B cell (primary cell): ENCODE results near the gene SNRPD1. TPM values are rescaled to one million over a fixed set of nuclear protein-coding genes. Genes with fewer than 3 reads are reported as not detected.

Source experiments
- ATAC-seq: fragments of 200-7000 bp; cut with Tn5 transposase; one replicate; pipeline ENCODE4 v1.10.0; 2021; ENCODE audit warnings: low read depth, mild to moderate bottlenecking, moderate number of reproducible peaks, moderate library complexity
- CTCF ChIA-PET: fragments of 350-600 bp; sonication (Branson Sonifier 250); formaldehyde crosslinking; loops from one replicate; lab custom pipeline; 2021; ENCODE audit warnings: antibody characterized with exemption, inconsistent platforms; lab: Charles Lee
- POLR2A ChIA-PET: fragments of 350-600 bp; sonication (Branson Sonifier 250); formaldehyde crosslinking; loops from one replicate; lab custom pipeline; 2021; ENCODE audit warnings: antibody characterized with exemption; lab: Charles Lee
- DNase-seq: peaks from one replicate; pipeline ENCODE4 v3.0.0; 2013
- H2AFZ ChIP-seq: 2 replicates; pipeline ENCODE4 v1.6.1; 2012; ENCODE audit warnings: mild to moderate bottlenecking, low read depth, low read length; ENCODE audit not compliant: insufficient read depth, poor library complexity, severe bottlenecking
- H3K27ac ChIP-seq, 2 donors: 1 replicate in 1 of 2; 2 replicates in 1 of 2; pipeline ENCODE4 v1.5.1; 2012 to 2013; ENCODE audit warnings: low read length in 2 of 2, mild to moderate bottlenecking in 2 of 2, moderate library complexity in 1 of 2
- H3K27me3 ChIP-seq, 4 experiments: fragments of 200-600 bp in 1 of 4; sonication (generic) in 1 of 4; replicated peaks in 1 of 4; 1 replicate in 2 of 4; 2 replicates in 2 of 4; pipeline versions ENCODE4 v1.6.1 to v1.7.0; 2013 to 2016; ENCODE audit warnings: low read length in 3 of 4, mild to moderate bottlenecking in 2 of 4, mixed read lengths in 1 of 4, moderate library complexity in 1 of 4; ENCODE audit not compliant: insufficient read depth in 4 of 4, control insufficient read depth in 3 of 4; ENCODE audit errors: control extremely low read depth in 1 of 4
- H3K36me3 ChIP-seq, 2 experiments: replicated peaks in 1 of 2; 1 replicate in 1 of 2; 2 replicates in 1 of 2; pipeline versions ENCODE4 v1.6.1 to v1.7.1; 2013; ENCODE audit warnings: low read length in 1 of 2; ENCODE audit not compliant: insufficient read depth in 2 of 2, control insufficient read depth in 1 of 2; ENCODE audit errors: control extremely low read depth in 1 of 2, extremely low read depth in 1 of 2
- H3K4me1 ChIP-seq, 2 donors: fragments of 200-600 bp in 1 of 2; sonication (generic) in 1 of 2; 1 replicate in 1 of 2; 2 replicates in 1 of 2; pipeline versions ENCODE4 v1.5.1 to v1.6.1; 2013 to 2017; ENCODE audit warnings: low read length in 2 of 2; ENCODE audit not compliant: control insufficient read depth in 2 of 2, insufficient read depth in 2 of 2
- H3K4me2 ChIP-seq: replicated peaks from 2 replicates; pipeline ENCODE3; 2012; ENCODE audit warnings: mild to moderate bottlenecking, low read depth, low read length; ENCODE audit not compliant: poor library complexity, severe bottlenecking
- H3K4me3 ChIP-seq, 5 experiments: fragments of 200-600 bp in 1 of 5; sonication (generic) in 1 of 5; 1 replicate in 3 of 5; 2 replicates in 2 of 5; pipeline versions ENCODE4 v1.5.1 to v1.7.0; 2011 to 2016; ENCODE audit warnings: low read length in 4 of 5, mild to moderate bottlenecking in 4 of 5, low read depth in 2 of 5, control low read depth in 1 of 5, moderate library complexity in 1 of 5; ENCODE audit not compliant: insufficient read depth in 1 of 5; ENCODE audit errors: control extremely low read depth in 1 of 5, extremely low read depth in 1 of 5
- H3K79me2 ChIP-seq: fragments of 200-600 bp; sonication (generic); one replicate; pipeline ENCODE4 v1.6.0; 2016; ENCODE audit warnings: low read length; ENCODE audit not compliant: control insufficient read depth, insufficient read depth
- H3K9ac ChIP-seq: fragments of 200-600 bp; sonication (generic); 2 replicates; pipeline ENCODE4 v1.6.1; 2017; ENCODE audit warnings: mild to moderate bottlenecking, low read length, moderate library complexity
- H3K9me3 ChIP-seq, 3 donors: one replicate each; pipeline versions ENCODE4 v1.6.1 to v1.7.1; 2013; ENCODE audit warnings: low read length in 2 of 3; ENCODE audit not compliant: control insufficient read depth in 2 of 3, insufficient read depth in 1 of 3; ENCODE audit errors: control extremely low read depth in 1 of 3
- H4K20me1 ChIP-seq: 2 replicates; pipeline ENCODE4 v1.6.0; 2012; ENCODE audit warnings: mild to moderate bottlenecking, low read length; ENCODE audit not compliant: insufficient read depth, control insufficient read depth, poor library complexity, severe bottlenecking
- H3K27ac Mint-ChIP-seq: one replicate; pipeline ENCODE4 v1.8.0; 2021; ENCODE audit warnings: mixed read lengths
- H3K27me3 Mint-ChIP-seq: one replicate; pipeline ENCODE4 v1.8.0; 2021; ENCODE audit warnings: mixed read lengths
- H3K4me1 Mint-ChIP-seq: one replicate; pipeline ENCODE4 v1.8.0; 2021; ENCODE audit warnings: mixed read lengths
- H3K4me3 Mint-ChIP-seq: one replicate; pipeline ENCODE4 v1.8.0; 2021; ENCODE audit warnings: mixed read lengths
- H3K9me3 Mint-ChIP-seq: one replicate; pipeline ENCODE4 v1.8.0; 2022; ENCODE audit warnings: mixed read lengths; ENCODE audit not compliant: insufficient read depth
- CTCF ChIP-seq: fragments of 200-600 bp; IDR thresholded peaks from one replicate; pipeline ENCODE4 v1.8.0; 2022; ENCODE audit warnings: antibody characterized with exemption, mild to moderate bottlenecking
- EZH2 ChIP-seq: IDR thresholded peaks from 2 replicates; pipeline ENCODE4 v1.6.1; 2012; ENCODE audit warnings: borderline replicate concordance, low read depth, mild to moderate bottlenecking, moderate library complexity, low read length; ENCODE audit not compliant: insufficient read depth, poor library complexity, severe bottlenecking
- WGBS: methylation state at CpG from one replicate; pipeline ENCODE4 v1.1.5; 2013; ENCODE audit warnings: missing lambda C conversion rate; ENCODE audit not compliant: insufficient coverage; 5-methylcytosine and 5-hydroxymethylcytosine counted together
- intact Hi-C: fragments of 100-400 bp; cut with micrococcal nuclease; formaldehyde crosslinking; loops from one replicate; pipeline ENCODE4 v1.10.0; 2022
- polyA plus RNA-seq: library from polyadenylated mRNA; depleted of rRNA; stranded (reverse); fragments of >200 nt; gene quantifications from 2 replicates; pipeline ENCODE4 v1.2.3, GENCODE V29; 2012
- total RNA-seq, 2 donors: library from RNA; stranded (reverse); fragments of 120-200 nt in 1 of 2; gene quantifications; 1 replicate in 1 of 2; 2 replicates in 1 of 2; pipeline versions ENCODE4 v1.2.3 to v1.2.4, GENCODE V29; 2013 to 2022

SNRPD1 gene
- total and polyA plus RNA-seq, 2 donors (not counting 1 experiment from before 2014, with no cell fraction given): 3.0 to 23.9 TPM

GRCh38 chr18:21663578-21663977, 51.5 kb downstream of the SNRPD1 start:
- no peak overlapping the region for H2AFZ ChIP-seq
- TF ChIP-seq CTCF (no peak), EZH2 (no peak)
- no peaks in the 10 kb centered on the region for H3K9me3 ChIP-seq
- H3K9ac ChIP-seq: no peak overlapping the region
- no peak overlapping the region for H3K27ac ChIP-seq
- no peaks in the 10 kb centered on the region for H3K79me2 ChIP-seq
- H3K27me3 Mint-ChIP-seq: no peaks in the 10 kb centered on the region
- POLR2A ChIA-PET: no interaction called here
- DNase-seq (no peak), ATAC-seq (no peak)
- peaks cover 0 to 8% of the 10 kb centered on the region in 2 experiments for H3K36me3 ChIP-seq
- H3K27me3 ChIP-seq: no peaks in the 10 kb centered on the region
- H4K20me1 ChIP-seq: no peaks in the 10 kb centered on the region
- intact Hi-C loops: no loop called here
- H3K4me3 ChIP-seq: no peak overlapping the region
- WGBS: 93% methylated on average over 3 of the region's 7 CpGs
- no peak overlapping the region for H3K4me3 Mint-ChIP-seq
- no peak overlapping the region for H3K4me2 ChIP-seq
- no peak overlapping the region for H3K27ac Mint-ChIP-seq
- H3K9me3 Mint-ChIP-seq: no peaks in the 10 kb centered on the region
- CTCF ChIA-PET: no interaction called here
- H3K4me1 Mint-ChIP-seq: no peaks in the 10 kb centered on the region
- H3K4me1 ChIP-seq: no peaks in the 10 kb centered on the region

GRCh38 chr18:21664069-21664468, 52.0 kb downstream of the SNRPD1 start:
- TF ChIP-seq EZH2: no peak
- no peak for TF ChIP-seq CTCF
- no peak overlapping the region for H3K4me2 ChIP-seq
- no peaks in the 10 kb centered on the region for H4K20me1 ChIP-seq
- Mint-ChIP-seq H3K9me3 (no peaks in the 10 kb centered on the region), H3K4me3 (no peak overlapping the region), H3K4me1 (no peaks in the 10 kb centered on the region), H3K27me3 (no peaks in the 10 kb centered on the region), H3K27ac (no peak overlapping the region)
- H3K79me2 ChIP-seq: no peaks in the 10 kb centered on the region
- intact Hi-C loops: no loop called here
- DNase-seq (no peak), ATAC-seq (no peak)
- no peak overlapping the region for H3K4me3 ChIP-seq
- H2AFZ ChIP-seq: no peak overlapping the region
- CTCF ChIA-PET: no interaction called here
- no peak overlapping the region for H3K9ac ChIP-seq
- H3K27me3 ChIP-seq: no peaks in the 10 kb centered on the region
- POLR2A ChIA-PET: no interaction called here
- H3K9me3 ChIP-seq: no peaks in the 10 kb centered on the region
- no peak overlapping the region for H3K27ac ChIP-seq
- WGBS: no CpG with 5 or more reads among the region's 2 CpGs
- peaks cover 0 to 8% of the 10 kb centered on the region in 2 experiments for H3K36me3 ChIP-seq
- H3K4me1 ChIP-seq: no peaks in the 10 kb centered on the region
